ENCODE results near the gene MOCOS. TPM values are rescaled to one million over a fixed set of nuclear protein-coding genes. Genes with fewer than 3 reads are reported as not detected.

MOCOS gene
- total and polyA plus RNA-seq, 2 donors from 2014 or later, result 1.1 to 5.8 TPM

DNA sequence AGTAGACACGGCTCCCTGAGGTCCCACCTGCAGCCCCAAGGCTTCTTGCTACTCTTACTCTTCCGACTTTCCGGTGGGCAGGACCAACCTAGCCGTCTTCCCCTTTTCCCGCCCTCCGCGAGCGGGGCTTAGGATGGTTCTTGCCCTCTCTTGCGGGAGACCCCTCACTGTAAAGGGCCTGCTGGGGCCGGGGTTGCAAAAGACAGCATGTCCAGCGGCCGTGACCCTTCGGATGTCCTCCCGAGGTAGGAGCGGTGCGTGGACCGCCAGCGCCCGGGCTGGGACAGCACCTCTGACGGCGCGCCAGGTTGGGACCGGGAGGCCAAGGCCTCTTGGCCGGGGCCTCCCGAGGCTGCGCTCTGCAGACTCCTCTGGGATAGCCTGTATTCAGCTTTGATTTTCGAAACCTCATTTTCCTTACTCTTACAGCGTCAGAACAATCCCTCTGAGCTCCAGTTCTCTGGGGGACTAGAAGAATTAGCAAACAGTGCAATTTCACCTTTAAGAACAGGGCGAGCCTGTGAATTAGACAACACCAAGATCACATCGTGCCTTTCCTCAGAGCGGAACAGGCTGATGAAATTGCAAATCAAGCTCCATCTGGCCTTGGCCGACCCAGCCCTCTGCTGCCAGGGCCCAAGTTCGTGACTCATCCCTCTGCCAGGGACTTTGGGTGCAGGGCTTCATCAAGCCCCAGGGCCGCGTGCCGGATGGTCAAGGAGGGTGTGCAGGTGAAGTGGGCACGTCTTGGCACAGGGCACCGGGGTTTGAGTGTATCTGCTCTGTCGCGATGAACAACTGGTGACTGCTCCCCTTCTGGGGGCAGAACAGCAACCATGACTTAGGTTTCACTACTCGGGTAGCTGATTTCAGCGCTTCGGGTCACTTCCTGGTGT, 777 bp downstream of the MOCOS start:
- intact Hi-C loops (cut with DNase I), result no loop called here
- peak in 2 of 5 donors; percentile 41 to 81 for DNase-seq
- H3K9ac ChIP-seq (ENCODE audit: low read length in 3 of 3), result peak overlapping the region in 2 of 3 donors; percentile 26 to 67
- no peaks in the 10 kb centered on the region for H3K9me3 ChIP-seq (ENCODE audit: control insufficient read depth in 2 of 3, insufficient read depth in 1 of 3, low read length in 3 of 3)
- TF ChIP-seq, protein P1, sequence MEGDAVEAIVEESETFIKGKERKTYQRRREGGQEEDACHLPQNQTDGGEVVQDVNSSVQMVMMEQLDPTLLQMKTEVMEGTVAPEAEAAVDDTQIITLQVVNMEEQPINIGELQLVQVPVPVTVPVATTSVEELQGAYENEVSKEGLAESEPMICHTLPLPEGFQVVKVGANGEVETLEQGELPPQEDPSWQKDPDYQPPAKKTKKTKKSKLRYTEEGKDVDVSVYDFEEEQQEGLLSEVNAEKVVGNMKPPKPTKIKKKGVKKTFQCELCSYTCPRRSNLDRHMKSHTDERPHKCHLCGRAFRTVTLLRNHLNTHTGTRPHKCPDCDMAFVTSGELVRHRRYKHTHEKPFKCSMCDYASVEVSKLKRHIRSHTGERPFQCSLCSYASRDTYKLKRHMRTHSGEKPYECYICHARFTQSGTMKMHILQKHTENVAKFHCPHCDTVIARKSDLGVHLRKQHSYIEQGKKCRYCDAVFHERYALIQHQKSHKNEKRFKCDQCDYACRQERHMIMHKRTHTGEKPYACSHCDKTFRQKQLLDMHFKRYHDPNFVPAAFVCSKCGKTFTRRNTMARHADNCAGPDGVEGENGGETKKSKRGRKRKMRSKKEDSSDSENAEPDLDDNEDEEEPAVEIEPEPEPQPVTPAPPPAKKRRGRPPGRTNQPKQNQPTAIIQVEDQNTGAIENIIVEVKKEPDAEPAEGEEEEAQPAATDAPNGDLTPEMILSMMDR (IDR thresholded peaks at IDR 0.05; ENCODE audit: borderline replicate concordance, extremely low read depth, insufficient read depth), result no peak
- peaks cover 0 to 5% (median 0%) of the 10 kb centered on the region in 3 donors for H3K4me1 ChIP-seq (ENCODE audit: control insufficient read depth in 2 of 3, insufficient read depth in 2 of 3, low read depth in 1 of 3, low read length in 3 of 3)
- no peak for FAIRE-seq
- H3K27me3 ChIP-seq (ENCODE audit: control insufficient read depth, insufficient read depth, low read length), result no peaks in the 10 kb centered on the region
- H3K27ac ChIP-seq (ENCODE audit: low read depth in 2 of 2, low read length in 2 of 2), result peak overlapping the region; percentile 41 to 49
- H3K36me3 ChIP-seq (ENCODE audit: control insufficient read depth in 2 of 3, insufficient read depth in 3 of 3, low read length in 3 of 3), result no peaks in the 10 kb centered on the region
- peak overlapping the region; percentile 54 to 86 (median 72) for H3K4me3 ChIP-seq (ENCODE audit: low read length in 3 of 3)

DNA sequence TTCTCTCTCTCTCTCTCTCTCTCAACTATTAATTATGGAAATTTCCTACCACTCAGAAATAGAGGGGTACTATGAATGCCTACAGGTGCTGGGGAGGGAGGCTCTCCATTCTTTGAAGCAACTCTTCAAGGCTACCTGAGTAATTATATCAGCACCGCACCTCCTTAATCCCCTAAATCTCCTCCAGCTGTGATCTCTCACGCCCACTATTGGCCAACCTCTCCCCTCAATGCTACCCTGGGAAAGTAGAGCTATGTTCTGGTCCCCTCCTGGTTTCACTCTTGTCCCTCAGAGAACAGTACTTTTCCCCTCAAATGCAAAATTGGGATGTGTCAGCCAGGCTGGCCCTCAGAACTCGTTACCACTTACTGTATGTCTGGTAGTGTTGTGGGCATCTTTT, 1.6 kb downstream of the MOCOS start:
- Histone ChIP-seq H3K9me3 (ENCODE audit: control insufficient read depth in 2 of 3, insufficient read depth in 1 of 3, low read length in 3 of 3) (no peaks in the 10 kb centered on the region), H3K27ac (ENCODE audit: low read depth in 2 of 2, low read length in 2 of 2) (no peak overlapping the region), H3K27me3 (ENCODE audit: control insufficient read depth, insufficient read depth, low read length) (no peaks in the 10 kb centered on the region), H3K9ac (ENCODE audit: low read length in 3 of 3) (no peak overlapping the region), H3K4me3 (ENCODE audit: low read length in 3 of 3) (no peak overlapping the region), H3K36me3 (ENCODE audit: control insufficient read depth in 2 of 3, insufficient read depth in 3 of 3, low read length in 3 of 3) (no peaks in the 10 kb centered on the region), H3K4me1 (ENCODE audit: control insufficient read depth in 2 of 3, insufficient read depth in 2 of 3, low read depth in 1 of 3, low read length in 3 of 3) (peaks cover 0 to 5% (median 0%) of the 10 kb centered on the region in 3 donors)
- no peak for DNase-seq
- TF ChIP-seq, protein P1 (IDR thresholded peaks at IDR 0.05; ENCODE audit: borderline replicate concordance, extremely low read depth, insufficient read depth), result no peak
- no peak for FAIRE-seq
- intact Hi-C loops (cut with DNase I), result no loop called here

DNA sequence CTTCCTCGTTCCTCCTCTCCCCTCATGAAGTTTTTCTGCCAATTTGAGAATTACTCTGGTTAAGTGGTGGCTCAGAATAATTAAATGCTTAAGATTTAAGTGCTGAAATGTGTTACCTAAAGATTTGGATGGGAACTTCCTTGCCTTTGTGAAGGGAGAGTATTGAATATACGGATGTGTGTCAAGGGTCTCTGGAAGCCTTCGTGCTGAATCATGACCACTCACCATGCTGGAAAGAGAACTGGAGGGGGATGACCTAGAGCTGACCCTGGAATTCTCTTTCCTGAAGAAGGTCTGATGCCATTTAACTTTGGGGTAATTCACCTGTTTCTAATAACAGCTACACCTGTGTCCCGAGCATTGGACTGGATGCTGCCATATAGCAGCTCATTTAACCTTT, 2.2 kb downstream of the MOCOS start:
- no peak for FAIRE-seq
- intact Hi-C loops (cut with DNase I), result no loop called here
- peaks cover 0 to 5% (median 0%) of the 10 kb centered on the region in 3 donors for H3K4me1 ChIP-seq (ENCODE audit: control insufficient read depth in 2 of 3, insufficient read depth in 2 of 3, low read depth in 1 of 3, low read length in 3 of 3)
- TF ChIP-seq, protein P1 (IDR thresholded peaks at IDR 0.05; ENCODE audit: borderline replicate concordance, extremely low read depth, insufficient read depth), result no peak
- no peak for DNase-seq
- H3K9ac ChIP-seq (ENCODE audit: low read length in 3 of 3), result no peak overlapping the region
- H3K36me3 ChIP-seq (ENCODE audit: control insufficient read depth in 2 of 3, insufficient read depth in 3 of 3, low read length in 3 of 3), result no peaks in the 10 kb centered on the region
- no peaks in the 10 kb centered on the region for H3K9me3 ChIP-seq (ENCODE audit: control insufficient read depth in 2 of 3, insufficient read depth in 1 of 3, low read length in 3 of 3)
- no peaks in the 10 kb centered on the region for H3K27me3 ChIP-seq (ENCODE audit: control insufficient read depth, insufficient read depth, low read length)
- H3K27ac ChIP-seq (ENCODE audit: low read depth in 2 of 2, low read length in 2 of 2), result no peak overlapping the region
- H3K4me3 ChIP-seq (ENCODE audit: low read length in 3 of 3), result no peak overlapping the region
